ENCODE results near the gene OPRD1.
"Not testable (repeated sequence)": the region's sequence is repeated elsewhere in the genome, so short reads cannot be mapped to it uniquely, and the experiment has no call there.

OPRD1 gene

DNA sequence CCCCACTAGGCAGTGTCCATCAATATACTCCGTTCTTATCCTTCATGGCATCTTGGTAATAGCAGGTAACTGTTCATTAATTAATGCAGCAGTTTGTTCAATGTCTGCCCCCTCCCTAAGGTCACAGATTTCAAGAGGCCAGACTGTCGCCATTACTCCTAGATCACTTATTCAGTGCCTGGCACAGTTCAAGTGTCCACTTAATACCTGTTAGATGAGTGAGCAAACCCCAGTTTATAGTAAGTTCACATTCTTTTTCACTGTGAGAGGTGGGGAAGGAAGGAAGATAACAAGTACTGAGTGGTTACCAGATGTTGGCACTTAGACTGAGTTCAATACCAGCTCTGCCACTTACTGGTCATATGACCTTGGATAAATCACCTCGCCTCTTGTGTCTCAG, 36.4 kb downstream of the OPRD1 start:
- Histone ChIP-seq H3K79me2 (ENCODE audit: low read length) (no peaks in the 10 kb centered on the region), H3K27ac (ENCODE audit: low read length) (no peak overlapping the region), H3K9ac (ENCODE audit: low read length) (no peak overlapping the region), H3K36me3 (replicated peaks; ENCODE audit: low read depth, low read length) (no peaks in the 10 kb centered on the region), H3K4me2 (ENCODE audit: low read length) (no peak overlapping the region), H4K20me1 (ENCODE audit: insufficient read depth, low read length) (no peaks in the 10 kb centered on the region), H3K4me3 (ENCODE audit: low read length) (no peak overlapping the region), H3K27me3 (ENCODE audit: low read depth, low read length) (no peaks in the 10 kb centered on the region), H3K9me3 (ENCODE audit: insufficient read depth, low read length) (no peaks in the 10 kb centered on the region), H2AFZ (ENCODE audit: low read depth, low read length) (no peak overlapping the region), H3K4me1 (ENCODE audit: low read length) (no peaks in the 10 kb centered on the region; the same call in 1 of the 2 replicates)
- no peak for TF ChIP-seq EZH2phosphoT487 (IDR thresholded peaks at IDR 0.05; ENCODE audit: low read depth)
- no peak for TF ChIP-seq CTCF (IDR thresholded peaks at IDR 0.05; ENCODE audit: low read depth, low read length)

GRCh38 chr1:28853093-28853742, 41.2 kb downstream of the OPRD1 start:
- Histone ChIP-seq H4K20me1 (ENCODE audit: insufficient read depth, low read length) (no peaks in the 10 kb centered on the region), H3K4me3 (ENCODE audit: low read length) (no peak overlapping the region), H3K27ac (ENCODE audit: low read length) (no peak overlapping the region), H3K36me3 (replicated peaks; ENCODE audit: low read depth, low read length) (no peaks in the 10 kb centered on the region), H3K9ac (ENCODE audit: low read length) (no peak overlapping the region), H2AFZ (ENCODE audit: low read depth, low read length) (no peak overlapping the region), H3K4me2 (ENCODE audit: low read length) (no peak overlapping the region), H3K79me2 (ENCODE audit: low read length) (no peaks in the 10 kb centered on the region), H3K27me3 (ENCODE audit: low read depth, low read length) (no peaks in the 10 kb centered on the region), H3K4me1 (ENCODE audit: low read length) (no peaks in the 10 kb centered on the region), H3K9me3 (ENCODE audit: insufficient read depth, low read length) (no peaks in the 10 kb centered on the region)
- no peak for TF ChIP-seq CTCF (IDR thresholded peaks at IDR 0.05; ENCODE audit: low read depth, low read length)

- not testable (repeated sequence) for H3K9me3 ChIP-seq (ENCODE audit: insufficient read depth, low read length); H3K9ac ChIP-seq (ENCODE audit: low read length); H3K36me3 ChIP-seq (replicated peaks; ENCODE audit: low read depth, low read length); H3K4me3 ChIP-seq (ENCODE audit: low read length); H3K4me1 ChIP-seq (ENCODE audit: low read length); H2AFZ ChIP-seq (ENCODE audit: low read depth, low read length); H4K20me1 ChIP-seq (ENCODE audit: insufficient read depth, low read length); H3K79me2 ChIP-seq (ENCODE audit: low read length); H3K27me3 ChIP-seq (ENCODE audit: low read depth, low read length); H3K27ac ChIP-seq (ENCODE audit: low read length); H3K4me2 ChIP-seq (ENCODE audit: low read length)
Observed at GRCh38 chr1:28854406-28854805, 42.4 kb downstream of the OPRD1 start.

DNA sequence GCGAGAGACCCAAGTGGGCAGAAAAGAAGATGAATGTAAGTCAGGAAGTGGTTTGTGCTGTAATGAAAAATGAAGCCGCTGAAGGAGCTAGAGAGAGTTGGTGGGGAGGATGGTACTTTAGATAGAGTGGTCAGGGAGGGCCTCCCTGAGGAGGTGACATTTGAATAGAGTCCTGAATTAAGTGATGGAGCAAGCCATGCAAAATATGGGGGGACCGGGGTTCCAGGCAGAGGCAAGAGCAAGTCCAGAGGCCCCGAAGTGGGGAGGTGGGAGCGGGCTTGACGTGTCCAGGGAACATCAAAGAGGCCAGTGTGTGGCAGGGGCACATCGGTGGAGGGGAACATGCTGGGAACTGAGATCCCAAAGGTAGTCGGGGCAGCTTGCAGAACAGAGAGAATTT, 43.1 kb downstream of the OPRD1 start:
- H3K9me3 ChIP-seq (ENCODE audit: insufficient read depth, low read length), result no peaks in the 10 kb centered on the region
- no peak overlapping the region for H2AFZ ChIP-seq (ENCODE audit: low read depth, low read length)
- H3K27ac ChIP-seq (ENCODE audit: low read length), result no peak overlapping the region
- no peak overlapping the region for H3K4me3 ChIP-seq (ENCODE audit: low read length)
- H3K36me3 ChIP-seq (replicated peaks; ENCODE audit: low read depth, low read length), result no peaks in the 10 kb centered on the region
- no peaks in the 10 kb centered on the region for H3K79me2 ChIP-seq (ENCODE audit: low read length)
- H3K4me2 ChIP-seq (ENCODE audit: low read length), result no peak overlapping the region
- H3K4me1 ChIP-seq (ENCODE audit: low read length), result peaks cover 6% of the 10 kb centered on the region
- no peak overlapping the region for H3K9ac ChIP-seq (ENCODE audit: low read length)
- no peaks in the 10 kb centered on the region for H4K20me1 ChIP-seq (ENCODE audit: insufficient read depth, low read length)
- no peak for TF ChIP-seq EZH2phosphoT487 (IDR thresholded peaks at IDR 0.05; ENCODE audit: low read depth)
- no peak for TF ChIP-seq CTCF (IDR thresholded peaks at IDR 0.05; ENCODE audit: low read depth, low read length)
- H3K27me3 ChIP-seq (ENCODE audit: low read depth, low read length), result no peaks in the 10 kb centered on the region
